WTC11 (cell line): ENCODE data around the gene CHFR. TPM values are rescaled to one million over a fixed set of nuclear protein-coding genes. Genes with fewer than 3 reads are reported as not detected.

Experiments
- ATAC-seq: fragments of 200-7000 bp; cut with Tn5 transposase; 2 replicates; pipeline ENCODE4 v1.10.0; 2021; ENCODE audit warnings: mild to moderate bottlenecking, moderate library complexity
- CTCF ChIA-PET: fragments of 300-600 bp; sonication (Branson Sonifier 250); formaldehyde crosslinking; loops from one replicate; lab custom pipeline; 2021; ENCODE audit warnings: antibody characterized with exemption; lab: Charles Lee
- POLR2A ChIA-PET: fragments of 350-600 bp; sonication (Branson Sonifier 250); formaldehyde crosslinking; loops from one replicate; lab custom pipeline; 2021; ENCODE audit warnings: antibody characterized with exemption; lab: Charles Lee
- DNase-seq: peaks from one replicate; pipeline ENCODE4 v3.0.0; 2021; ENCODE audit warnings: low spot score
- H3K27ac Mint-ChIP-seq: 2 replicates; pipeline ENCODE4 v1.8.0; 2021; ENCODE audit warnings: mixed read lengths
- H3K27me3 Mint-ChIP-seq: 2 replicates; pipeline ENCODE4 v1.8.0; 2021; ENCODE audit warnings: low read depth, mild to moderate bottlenecking, moderate library complexity, mixed read lengths
- H3K36me3 Mint-ChIP-seq: 2 replicates; pipeline ENCODE4 v1.8.0; 2021; ENCODE audit warnings: mixed read lengths
- H3K4me1 Mint-ChIP-seq: 2 replicates; pipeline ENCODE4 v1.8.0; 2022; ENCODE audit warnings: mixed read lengths
- H3K4me3 Mint-ChIP-seq: 2 replicates; pipeline ENCODE4 v1.8.0; 2021; ENCODE audit warnings: mild to moderate bottlenecking, moderate library complexity, mixed read lengths
- H3K9me3 Mint-ChIP-seq: 2 replicates; pipeline ENCODE4 v1.8.0; 2021; ENCODE audit warnings: mixed read lengths
- CBFB ChIP-seq: sonication (generic); formaldehyde crosslinking; IDR thresholded peaks from 2 replicates; pipeline ENCODE4 v1.8.1; 2022; ENCODE audit warnings: mild to moderate bottlenecking, low read depth, missing genetic modification reagents
- EMX1 ChIP-seq: fragments of 250-450 bp; sonication (Bioruptor Pico); IDR thresholded peaks from 2 replicates; pipeline ENCODE4 v1.8.0; 2021; ENCODE audit warnings: mild to moderate bottlenecking
- ESRRA ChIP-seq: sonication (generic); formaldehyde crosslinking; IDR thresholded peaks from 2 replicates; pipeline ENCODE4 v1.8.1; 2022; ENCODE audit warnings: mild to moderate bottlenecking, missing genetic modification reagents, borderline replicate concordance
- ETV6 ChIP-seq: sonication (generic); formaldehyde crosslinking; IDR thresholded peaks from 2 replicates; pipeline ENCODE4 v1.8.1; 2022; ENCODE audit warnings: mild to moderate bottlenecking, missing genetic modification reagents
- FOXP1 ChIP-seq: sonication (generic); formaldehyde crosslinking; IDR thresholded peaks from 2 replicates; pipeline ENCODE4 v1.8.0; 2022; ENCODE audit warnings: missing genetic modification reagents, mild to moderate bottlenecking, moderate library complexity, borderline replicate concordance
- GABPB1 ChIP-seq: sonication (generic); formaldehyde crosslinking; IDR thresholded peaks from 2 replicates; pipeline ENCODE4 v1.8.1; 2023; ENCODE audit warnings: mild to moderate bottlenecking, missing genetic modification reagents
- NFATC4 ChIP-seq: fragments of 250-450 bp; sonication (Bioruptor Pico); IDR thresholded peaks from 2 replicates; pipeline ENCODE4 v1.9.0; 2021; ENCODE audit warnings: mild to moderate bottlenecking
- NR3C1 ChIP-seq: sonication (generic); formaldehyde crosslinking; conservative IDR thresholded peaks from 2 replicates; pipeline ENCODE4 v1.8.1; 2023; ENCODE audit warnings: low read depth, mild to moderate bottlenecking, missing genetic modification reagents
- SP1 ChIP-seq: sonication (generic); formaldehyde crosslinking; conservative IDR thresholded peaks from 2 replicates; pipeline ENCODE4 v1.8.1; 2022; ENCODE audit warnings: missing genetic modification reagents
- ZNF121 ChIP-seq: sonication (generic); formaldehyde crosslinking; IDR thresholded peaks from 2 replicates; pipeline ENCODE4 v1.8.0; 2023; ENCODE audit warnings: missing genetic modification reagents
- ZNF138 ChIP-seq: sonication (generic); formaldehyde crosslinking; conservative IDR thresholded peaks from 2 replicates; pipeline ENCODE4 v1.8.1; 2022; ENCODE audit warnings: mild to moderate bottlenecking, moderate library complexity, missing genetic modification reagents
- ZNF396 ChIP-seq: fragments of 250-450 bp; sonication (Bioruptor Pico); IDR thresholded peaks from 2 replicates; pipeline ENCODE4 v1.8.0; 2021; ENCODE audit warnings: mild to moderate bottlenecking, moderate library complexity, borderline replicate concordance
- total RNA-seq: library from RNA; stranded (reverse); gene quantifications from 3 replicates; pipeline ENCODE4 v1.2.3, GENCODE V29; 2021
- TF ChIP-seq, protein P1 (sequence below): sonication (generic); formaldehyde crosslinking; IDR thresholded peaks from 2 replicates; pipeline ENCODE4 v1.8.1; 2022; ENCODE audit warnings: low read depth, missing genetic modification reagents, borderline replicate concordance
- TF ChIP-seq, protein P2 (sequence below): fragments of 250-450 bp; sonication (Bioruptor Pico); IDR thresholded peaks from 2 replicates; pipeline ENCODE4 v1.9.0; 2021; ENCODE audit warnings: moderate library complexity, mild to moderate bottlenecking, inconsistent platforms, borderline replicate concordance
- TF ChIP-seq, protein P3 (sequence below): sonication (generic); formaldehyde crosslinking; IDR thresholded peaks from 2 replicates; pipeline ENCODE4 v1.8.1; 2022; ENCODE audit warnings: low read depth, mild to moderate bottlenecking, moderate library complexity, missing genetic modification reagents, borderline replicate concordance
- TF ChIP-seq, protein P4 (sequence below): fragments of 250-450 bp; sonication (Bioruptor Pico); IDR thresholded peaks from 2 replicates; pipeline ENCODE4 v1.9.0; 2021; ENCODE audit warnings: mild to moderate bottlenecking
- TF ChIP-seq, protein P5 (sequence below): sonication (generic); formaldehyde crosslinking; conservative IDR thresholded peaks from 2 replicates; pipeline ENCODE4 v1.8.1; 2023; ENCODE audit warnings: mild to moderate bottlenecking, low read depth, missing genetic modification reagents, moderate library complexity
- TF ChIP-seq, protein P6 (sequence below): sonication (generic); formaldehyde crosslinking; IDR thresholded peaks from 2 replicates; pipeline ENCODE4 v1.8.1; 2023; ENCODE audit warnings: mild to moderate bottlenecking, missing genetic modification reagents

CHFR gene
- total RNA-seq, 1 experiment from 2014 or later: 58.7 TPM

DNA sequence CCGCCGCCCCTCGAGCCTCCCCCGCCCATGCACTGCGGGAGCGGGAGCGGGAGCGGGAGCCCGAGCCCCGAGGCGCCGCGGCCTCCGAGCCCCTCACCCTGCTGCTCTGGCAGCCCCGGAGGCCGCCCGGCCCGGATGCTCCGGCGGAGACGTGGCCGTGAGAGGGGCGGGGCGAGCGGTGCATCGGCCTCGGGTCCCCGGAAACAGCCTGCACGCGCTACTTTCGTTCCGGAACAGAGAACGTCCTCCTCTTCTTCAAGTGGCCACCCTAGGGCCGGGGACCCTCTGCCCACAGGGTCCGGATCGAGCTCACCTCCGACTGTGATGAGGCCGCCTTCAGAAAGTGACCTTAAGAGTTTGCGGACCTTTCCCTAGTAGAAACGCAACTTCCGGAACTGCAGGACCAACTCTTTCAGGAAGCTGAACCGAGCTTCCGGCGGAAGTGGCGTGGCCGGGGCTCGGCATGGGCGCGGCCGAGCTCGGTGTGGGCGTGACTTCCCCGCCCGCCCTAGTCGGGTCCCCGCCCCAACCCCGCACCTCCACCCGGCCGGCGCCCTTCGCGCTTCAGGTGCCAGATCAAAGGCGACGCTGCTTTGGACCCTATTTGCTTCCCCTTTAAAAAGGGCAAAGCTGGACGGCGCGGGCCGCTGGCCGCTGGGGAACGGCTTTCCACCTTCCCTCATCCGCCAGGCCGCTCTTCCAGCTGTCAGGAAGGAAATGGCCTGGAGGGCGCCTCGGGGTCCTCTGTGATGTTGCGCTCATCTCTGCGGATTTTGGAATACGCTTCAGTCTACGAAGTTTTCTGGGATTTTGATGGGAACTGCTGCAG is 58.5 kb downstream of the CHFR start, which contains the start of gene GOLGA3 (continued):
- TF ChIP-seq, protein P1, sequence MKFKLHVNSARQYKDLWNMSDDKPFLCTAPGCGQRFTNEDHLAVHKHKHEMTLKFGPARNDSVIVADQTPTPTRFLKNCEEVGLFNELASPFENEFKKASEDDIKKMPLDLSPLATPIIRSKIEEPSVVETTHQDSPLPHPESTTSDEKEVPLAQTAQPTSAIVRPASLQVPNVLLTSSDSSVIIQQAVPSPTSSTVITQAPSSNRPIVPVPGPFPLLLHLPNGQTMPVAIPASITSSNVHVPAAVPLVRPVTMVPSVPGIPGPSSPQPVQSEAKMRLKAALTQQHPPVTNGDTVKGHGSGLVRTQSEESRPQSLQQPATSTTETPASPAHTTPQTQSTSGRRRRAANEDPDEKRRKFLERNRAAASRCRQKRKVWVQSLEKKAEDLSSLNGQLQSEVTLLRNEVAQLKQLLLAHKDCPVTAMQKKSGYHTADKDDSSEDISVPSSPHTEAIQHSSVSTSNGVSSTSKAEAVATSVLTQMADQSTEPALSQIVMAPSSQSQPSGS (CRISPR knock-in tag): no peak
- peak; percentile 85 for TF ChIP-seq GABPB1 (CRISPR knock-in tag)
- TF ChIP-seq EMX1 (CRISPR knock-in tag): 0 out of 2 replicates have a peak, but pooled peaks have one; percentile 62
- TF ChIP-seq SP1 (CRISPR knock-in tag): peak; percentile 97
- TF ChIP-seq NFATC4: 0 out of 2 replicates have a peak, but pooled peaks have one; percentile 51
- peak; percentile 20; the same call in 1 of the 2 replicates for TF ChIP-seq ETV6 (CRISPR knock-in tag)
- no peak for TF ChIP-seq ZNF138 (CRISPR knock-in tag)
- TF ChIP-seq CBFB (CRISPR knock-in tag): peak; percentile 71; the same call in 1 of the 2 replicates
- TF ChIP-seq, all 79 proteins: peak for 23

DNA sequence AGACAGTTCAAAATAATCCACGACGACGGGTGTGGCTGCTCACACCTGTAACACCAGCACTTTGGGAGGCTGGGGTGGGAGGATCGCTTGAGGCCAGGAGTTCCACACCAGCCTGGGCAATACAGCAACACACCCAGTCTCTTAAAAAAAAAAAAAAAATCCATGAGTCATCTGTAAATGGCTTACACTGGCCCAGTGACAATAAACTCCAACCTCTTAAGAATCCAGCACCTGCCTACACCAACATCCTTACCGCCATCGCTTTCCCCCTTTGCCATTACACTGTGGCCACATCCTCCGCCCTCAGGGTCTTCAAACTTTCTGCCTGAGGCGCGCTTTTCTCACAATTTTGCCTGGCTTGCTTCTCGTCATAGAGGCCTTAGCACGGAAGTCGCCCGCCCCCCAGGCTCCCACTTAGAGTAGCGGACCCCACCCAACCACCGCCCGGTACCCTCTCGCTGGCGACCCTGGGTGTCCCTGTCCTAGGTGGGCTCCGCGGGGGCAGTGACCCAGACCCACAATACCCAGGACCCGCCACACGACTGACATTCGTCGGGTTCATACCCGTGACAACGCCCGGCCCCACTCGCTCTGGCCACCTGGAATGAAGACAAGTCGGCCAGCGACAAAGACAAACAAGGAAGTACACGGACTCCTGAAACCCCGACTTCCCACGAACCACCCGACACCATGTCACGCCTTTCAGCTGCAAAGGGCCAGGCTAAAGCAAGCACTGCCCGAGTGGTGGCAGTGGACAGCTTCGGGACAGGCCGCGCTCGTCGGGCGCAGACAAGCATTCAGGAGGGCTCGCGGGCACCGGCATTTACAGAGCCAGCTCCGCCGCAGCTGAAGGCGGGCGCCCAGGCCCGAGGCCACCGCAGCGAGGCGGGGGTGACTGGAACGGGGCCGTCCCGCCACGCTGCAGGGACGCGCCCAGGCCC is 59.4 kb downstream of the CHFR start:
- TF ChIP-seq, protein P2, sequence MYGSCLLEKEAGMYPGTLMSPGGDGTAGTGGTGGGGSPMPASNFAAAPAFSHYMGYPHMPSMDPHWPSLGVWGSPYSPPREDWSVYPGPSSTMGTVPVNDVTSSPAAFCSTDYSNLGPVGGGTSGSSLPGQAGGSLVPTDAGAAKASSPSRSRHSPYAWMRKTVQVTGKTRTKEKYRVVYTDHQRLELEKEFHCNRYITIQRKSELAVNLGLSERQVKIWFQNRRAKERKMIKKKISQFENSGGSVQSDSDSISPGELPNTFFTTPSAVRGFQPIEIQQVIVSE (CRISPR knock-in tag): no peak
- TF ChIP-seq, protein P3, sequence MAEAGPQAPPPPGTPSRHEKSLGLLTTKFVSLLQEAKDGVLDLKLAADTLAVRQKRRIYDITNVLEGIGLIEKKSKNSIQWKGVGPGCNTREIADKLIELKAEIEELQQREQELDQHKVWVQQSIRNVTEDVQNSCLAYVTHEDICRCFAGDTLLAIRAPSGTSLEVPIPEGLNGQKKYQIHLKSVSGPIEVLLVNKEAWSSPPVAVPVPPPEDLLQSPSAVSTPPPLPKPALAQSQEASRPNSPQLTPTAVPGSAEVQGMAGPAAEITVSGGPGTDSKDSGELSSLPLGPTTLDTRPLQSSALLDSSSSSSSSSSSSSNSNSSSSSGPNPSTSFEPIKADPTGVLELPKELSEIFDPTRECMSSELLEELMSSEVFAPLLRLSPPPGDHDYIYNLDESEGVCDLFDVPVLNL (CRISPR knock-in tag): 0 out of 2 replicates have a peak, but pooled peaks have one; percentile 48
- TF ChIP-seq FOXP1 (CRISPR knock-in tag): peak; percentile 72; the same call in 1 of the 2 replicates
- 0 out of 2 replicates have a peak, but pooled peaks have one; percentile 48 for TF ChIP-seq ESRRA (CRISPR knock-in tag)
- H3K36me3 Mint-ChIP-seq: peaks cover 20% of the 10 kb centered on the region
- CTCF ChIA-PET: interaction anchor here (1.2 to 2.0 kb wide), 3 partner anchors 60 to 353 kb away, joined by 6 to 17 read pairs (median 6); no protein-coding TSS in a partner anchor
- no peak overlapping the region; the same call in 1 of the 2 replicates for H3K27ac Mint-ChIP-seq
- no peaks in the 10 kb centered on the region for H3K27me3 Mint-ChIP-seq
- H3K4me3 Mint-ChIP-seq: peak overlapping the region; percentile 86
- POLR2A ChIA-PET: no interaction called here
- ATAC-seq (no peak; the same call in 1 of the 2 replicates), DNase-seq (no peak)
- H3K9me3 Mint-ChIP-seq: no peaks in the 10 kb centered on the region
- peaks cover 14% of the 10 kb centered on the region for H3K4me1 Mint-ChIP-seq

DNA sequence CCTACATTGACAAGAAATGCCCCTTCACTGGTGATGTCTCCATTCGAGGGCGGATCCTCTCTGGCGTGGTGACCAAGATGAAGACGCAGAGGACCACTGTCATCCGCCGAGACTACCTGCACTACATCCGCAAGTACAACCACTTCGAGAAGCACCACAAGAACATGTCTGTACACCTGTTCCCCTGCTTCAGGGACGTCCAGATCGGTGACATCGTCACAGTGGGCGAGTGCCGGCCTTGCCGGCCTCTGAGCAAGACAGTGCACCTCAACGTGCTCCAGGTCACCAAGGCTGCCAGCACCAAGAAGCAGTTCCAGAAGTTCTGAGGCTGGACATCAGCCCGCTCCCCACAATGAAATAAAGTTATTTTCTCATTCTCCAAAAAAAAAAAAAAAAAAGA is 61.5 kb downstream of the CHFR start:
- POLR2A ChIA-PET: no interaction called here
- Mint-ChIP-seq H3K27ac (no peak overlapping the region), H3K36me3 (peaks cover 24% of the 10 kb centered on the region), H3K4me3 (peak overlapping the region; percentile 33; the same call in 1 of the 2 replicates), H3K27me3 (no peaks in the 10 kb centered on the region), H3K4me1 (peaks cover 14% of the 10 kb centered on the region), H3K9me3 (no peaks in the 10 kb centered on the region)
- ATAC-seq (no peak), DNase-seq (no peak)
- CTCF ChIA-PET: no interaction called here
- TF ChIP-seq GABPB1 (CRISPR knock-in tag) (no peak), ZNF121 (no peak), ZNF396 (CRISPR knock-in tag) (no peak), NR3C1 (CRISPR knock-in tag) (no peak)
- TF ChIP-seq, protein P4, sequence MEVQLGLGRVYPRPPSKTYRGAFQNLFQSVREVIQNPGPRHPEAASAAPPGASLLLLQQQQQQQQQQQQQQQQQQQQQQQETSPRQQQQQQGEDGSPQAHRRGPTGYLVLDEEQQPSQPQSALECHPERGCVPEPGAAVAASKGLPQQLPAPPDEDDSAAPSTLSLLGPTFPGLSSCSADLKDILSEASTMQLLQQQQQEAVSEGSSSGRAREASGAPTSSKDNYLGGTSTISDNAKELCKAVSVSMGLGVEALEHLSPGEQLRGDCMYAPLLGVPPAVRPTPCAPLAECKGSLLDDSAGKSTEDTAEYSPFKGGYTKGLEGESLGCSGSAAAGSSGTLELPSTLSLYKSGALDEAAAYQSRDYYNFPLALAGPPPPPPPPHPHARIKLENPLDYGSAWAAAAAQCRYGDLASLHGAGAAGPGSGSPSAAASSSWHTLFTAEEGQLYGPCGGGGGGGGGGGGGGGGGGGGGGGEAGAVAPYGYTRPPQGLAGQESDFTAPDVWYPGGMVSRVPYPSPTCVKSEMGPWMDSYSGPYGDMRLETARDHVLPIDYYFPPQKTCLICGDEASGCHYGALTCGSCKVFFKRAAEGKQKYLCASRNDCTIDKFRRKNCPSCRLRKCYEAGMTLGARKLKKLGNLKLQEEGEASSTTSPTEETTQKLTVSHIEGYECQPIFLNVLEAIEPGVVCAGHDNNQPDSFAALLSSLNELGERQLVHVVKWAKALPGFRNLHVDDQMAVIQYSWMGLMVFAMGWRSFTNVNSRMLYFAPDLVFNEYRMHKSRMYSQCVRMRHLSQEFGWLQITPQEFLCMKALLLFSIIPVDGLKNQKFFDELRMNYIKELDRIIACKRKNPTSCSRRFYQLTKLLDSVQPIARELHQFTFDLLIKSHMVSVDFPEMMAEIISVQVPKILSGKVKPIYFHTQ (CRISPR knock-in tag): no peak
- TF ChIP-seq, protein P5, sequence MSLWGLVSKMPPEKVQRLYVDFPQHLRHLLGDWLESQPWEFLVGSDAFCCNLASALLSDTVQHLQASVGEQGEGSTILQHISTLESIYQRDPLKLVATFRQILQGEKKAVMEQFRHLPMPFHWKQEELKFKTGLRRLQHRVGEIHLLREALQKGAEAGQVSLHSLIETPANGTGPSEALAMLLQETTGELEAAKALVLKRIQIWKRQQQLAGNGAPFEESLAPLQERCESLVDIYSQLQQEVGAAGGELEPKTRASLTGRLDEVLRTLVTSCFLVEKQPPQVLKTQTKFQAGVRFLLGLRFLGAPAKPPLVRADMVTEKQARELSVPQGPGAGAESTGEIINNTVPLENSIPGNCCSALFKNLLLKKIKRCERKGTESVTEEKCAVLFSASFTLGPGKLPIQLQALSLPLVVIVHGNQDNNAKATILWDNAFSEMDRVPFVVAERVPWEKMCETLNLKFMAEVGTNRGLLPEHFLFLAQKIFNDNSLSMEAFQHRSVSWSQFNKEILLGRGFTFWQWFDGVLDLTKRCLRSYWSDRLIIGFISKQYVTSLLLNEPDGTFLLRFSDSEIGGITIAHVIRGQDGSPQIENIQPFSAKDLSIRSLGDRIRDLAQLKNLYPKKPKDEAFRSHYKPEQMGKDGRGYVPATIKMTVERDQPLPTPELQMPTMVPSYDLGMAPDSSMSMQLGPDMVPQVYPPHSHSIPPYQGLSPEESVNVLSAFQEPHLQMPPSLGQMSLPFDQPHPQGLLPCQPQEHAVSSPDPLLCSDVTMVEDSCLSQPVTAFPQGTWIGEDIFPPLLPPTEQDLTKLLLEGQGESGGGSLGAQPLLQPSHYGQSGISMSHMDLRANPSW: no peak
- TF ChIP-seq, protein P6, sequence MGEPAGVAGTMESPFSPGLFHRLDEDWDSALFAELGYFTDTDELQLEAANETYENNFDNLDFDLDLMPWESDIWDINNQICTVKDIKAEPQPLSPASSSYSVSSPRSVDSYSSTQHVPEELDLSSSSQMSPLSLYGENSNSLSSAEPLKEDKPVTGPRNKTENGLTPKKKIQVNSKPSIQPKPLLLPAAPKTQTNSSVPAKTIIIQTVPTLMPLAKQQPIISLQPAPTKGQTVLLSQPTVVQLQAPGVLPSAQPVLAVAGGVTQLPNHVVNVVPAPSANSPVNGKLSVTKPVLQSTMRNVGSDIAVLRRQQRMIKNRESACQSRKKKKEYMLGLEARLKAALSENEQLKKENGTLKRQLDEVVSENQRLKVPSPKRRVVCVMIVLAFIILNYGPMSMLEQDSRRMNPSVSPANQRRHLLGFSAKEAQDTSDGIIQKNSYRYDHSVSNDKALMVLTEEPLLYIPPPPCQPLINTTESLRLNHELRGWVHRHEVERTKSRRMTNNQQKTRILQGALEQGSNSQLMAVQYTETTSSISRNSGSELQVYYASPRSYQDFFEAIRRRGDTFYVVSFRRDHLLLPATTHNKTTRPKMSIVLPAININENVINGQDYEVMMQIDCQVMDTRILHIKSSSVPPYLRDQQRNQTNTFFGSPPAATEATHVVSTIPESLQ (CRISPR knock-in tag): no peak
